Naive thymus-derived CD8-positive, alpha-beta T cell (primary cell): ENCODE results near the gene TEAD3. TPM values are rescaled to one million over a fixed set of nuclear protein-coding genes. Genes with fewer than 3 reads are reported as not detected.

ENCODE experiments used
- ATAC-seq, 2 donors: fragments of 150-1000 bp; cut with Tn5 transposase in 1 of 2; sonication (Bioruptor Pico), chemical (Tn5 transposase) in 1 of 2; 1 replicate in 1 of 2; 2 replicates in 1 of 2; pipeline ENCODE4 v1.10.0; 2021; ENCODE audit warnings: mild to moderate bottlenecking in 2 of 2, moderate library complexity in 2 of 2
- POLR2A ChIA-PET: fragments of 350-600 bp; sonication (Branson Sonifier 250); formaldehyde crosslinking; loops from one replicate; lab custom pipeline; 2021; ENCODE audit warnings: antibody characterized with exemption; lab: Charles Lee
- DNase-seq, 10 donors: peaks; one replicate each; pipeline versions ENCODE4 v3.0.0 to v3.0.0-alpha.2; 2020 to 2022
- H3K27ac Mint-ChIP-seq, 10 donors: one replicate each; pipeline ENCODE4 v1.8.0; 2020 to 2022; ENCODE audit warnings: mild to moderate bottlenecking in 10 of 10, mixed read lengths in 10 of 10, moderate library complexity in 4 of 10, inconsistent platforms in 1 of 10
- H3K27me3 Mint-ChIP-seq, 5 donors: one replicate each; pipeline ENCODE4 v1.8.0; 2021 to 2022; ENCODE audit warnings: mixed read lengths in 5 of 5
- H3K36me3 Mint-ChIP-seq, 3 donors: one replicate each; pipeline ENCODE4 v1.8.0; 2020 to 2022; ENCODE audit warnings: mixed read lengths in 3 of 3, mild to moderate bottlenecking in 2 of 3, inconsistent platforms in 1 of 3
- H3K4me1 Mint-ChIP-seq, 4 donors: one replicate each; pipeline ENCODE4 v1.8.0; 2021 to 2022; ENCODE audit warnings: mixed read lengths in 4 of 4
- H3K4me3 Mint-ChIP-seq, 10 donors: one replicate each; pipeline ENCODE4 v1.8.0; 2020 to 2022; ENCODE audit warnings: mild to moderate bottlenecking in 10 of 10, mixed read lengths in 10 of 10, moderate library complexity in 6 of 10, inconsistent platforms in 1 of 10
- H3K9me3 Mint-ChIP-seq, 9 donors: one replicate each; pipeline ENCODE4 v1.8.0; 2020 to 2022; ENCODE audit warnings: mixed read lengths in 9 of 9, mild to moderate bottlenecking in 3 of 9, inconsistent platforms in 1 of 9, moderate library complexity in 1 of 9
- polyA plus RNA-seq, 3 donors: library from polyadenylated mRNA; unstranded; fragments of 300-500 nt; fragmentation: Illumina TruSeq; gene quantifications; one replicate each; pipeline ENCODE4 v1.2.3, GENCODE V29; 2021
- total RNA-seq, 8 experiments: library from RNA in 2 of 8; stranded (reverse) in 2 of 8; gene quantifications; one replicate each; pipeline ENCODE4 v1.2.3 and lab custom pipeline; 2021 to 2026

Gene TEAD3
- total and polyA plus RNA-seq, 5 experiments from 2014 or later: 0.05 to 0.58 (median 0.16) TPM

GRCh38 chr6:35470663-35471120, 26.2 kb downstream of the TEAD3 start:
- Mint-ChIP-seq H3K36me3 (peaks cover 0 to 61% (median 19%) of the 10 kb centered on the region in 3 donors), H3K4me1 (peaks cover 18 to 47% (median 39%) of the 10 kb centered on the region in 4 donors), H3K27me3 (no peaks in the 10 kb centered on the region), H3K27ac (peak overlapping the region; percentile 35 to 99 (median 96)), H3K4me3 (peak overlapping the region; percentile 91 to 99 (median 98)), H3K9me3 (no peaks in the 10 kb centered on the region)
- no peak for ATAC-seq
- DNase-seq: no peak
- POLR2A ChIA-PET: interaction anchor here (0.9 to 1.7 kb wide), 3 partner anchors 9 to 118 kb away, joined by 3 to 10 read pairs (median 4); no protein-coding TSS in a partner anchor

- ATAC-seq: no peak
- Mint-ChIP-seq H3K4me3 (peak overlapping the region; percentile 91 to 99 (median 98)), H3K9me3 (no peaks in the 10 kb centered on the region), H3K27ac (peak overlapping the region; percentile 90 to 99 (median 99)), H3K27me3 (no peaks in the 10 kb centered on the region), H3K4me1 (peaks cover 18 to 47% (median 39%) of the 10 kb centered on the region in 4 donors), H3K36me3 (peaks cover 0 to 61% (median 19%) of the 10 kb centered on the region in 3 donors)
- DNase-seq: peak in 1 of 10 donors; percentile 29
- POLR2A ChIA-PET: interaction anchor here (0.7 to 2.8 kb wide), 8 partner anchors 8 to 776 kb away, joined by 3 to 48 read pairs (median 8); partner anchors contain the start of gene FANCE
These were observed 26.9 kb downstream of the TEAD3 start for GRCh38 chr6:35469751-35470662.

- H3K4me3 Mint-ChIP-seq: peak overlapping the region; percentile 91 to 99 (median 98)
- H3K36me3 Mint-ChIP-seq: peaks cover 0 to 64% (median 19%) of the 10 kb centered on the region in 3 donors
- no peaks in the 10 kb centered on the region for H3K9me3 Mint-ChIP-seq
- ATAC-seq (peak in 1 of 2 donors; percentile 24), DNase-seq (peak in 1 of 10 donors; percentile 37)
- peak overlapping the region; percentile 90 to 99 (median 99) for H3K27ac Mint-ChIP-seq
- POLR2A ChIA-PET: interaction anchor here (0.6 to 4.8 kb wide), 23 partner anchors 9 to 775 kb away, joined by 3 to 48 read pairs (median 6); partner anchors contain the start of genes ARMC12, DEF6, FANCE and PPARD
- H3K4me1 Mint-ChIP-seq: peaks cover 18 to 47% (median 39%) of the 10 kb centered on the region in 4 donors
- H3K27me3 Mint-ChIP-seq: no peaks in the 10 kb centered on the region
These were observed 27.7 kb downstream of the TEAD3 start for GRCh38 chr6:35468980-35469750.

- peaks cover 0 to 66% (median 22%) of the 10 kb centered on the region in 3 donors for H3K36me3 Mint-ChIP-seq
- POLR2A ChIA-PET: interaction anchor here (0.6 to 4.8 kb wide), 29 partner anchors 9 to 674 kb away, joined by 3 to 48 read pairs (median 5); partner anchors contain the start of genes ARMC12, DEF6, FANCE and PPARD
- ATAC-seq (peak; percentile 83 to 86), DNase-seq (peak; percentile 93 to 99 (median 96))
- peaks cover 18 to 43% (median 39%) of the 10 kb centered on the region in 4 donors for H3K4me1 Mint-ChIP-seq
- no peaks in the 10 kb centered on the region for H3K9me3 Mint-ChIP-seq
- peak within 1 kb of the TSS; percentile 90 to 99 (median 99) for H3K27ac Mint-ChIP-seq
- H3K4me3 Mint-ChIP-seq: peak within 1 kb of the TSS; percentile 91 to 99 (median 98)
- no peaks in the 10 kb centered on the region for H3K27me3 Mint-ChIP-seq
These were observed 28.5 kb downstream of the TEAD3 start, which contains the start of gene RPL10A for GRCh38 chr6:35468181-35468979. RPL10A (plus strand) TSS chr6:35468401; CDS start chr6:35468435, 34 bp downstream.

- no peak overlapping the region for H3K27ac Mint-ChIP-seq
- no peak overlapping the region for H3K4me3 Mint-ChIP-seq
- DNase-seq (no peak), ATAC-seq (no peak)
- H3K27me3 Mint-ChIP-seq: no peaks in the 10 kb centered on the region
- POLR2A ChIA-PET: interaction anchor here (1.5 to 4.8 kb wide), 3 partner anchors 13 to 177 kb away, joined by 4 to 47 read pairs (median 12); partner anchors contain the start of genes DEF6 and FANCE
- H3K36me3 Mint-ChIP-seq: peaks cover 0 to 58% (median 23%) of the 10 kb centered on the region in 3 donors
- H3K4me1 Mint-ChIP-seq: peaks cover 16 to 27% (median 22%) of the 10 kb centered on the region in 4 donors
- no peaks in the 10 kb centered on the region for H3K9me3 Mint-ChIP-seq
These were observed 31.2 kb downstream of the TEAD3 start for GRCh38 chr6:35465646-35466045.

GRCh38 chr6:35463292-35463691, 33.6 kb downstream of the TEAD3 start:
- H3K36me3 Mint-ChIP-seq: peaks cover 0 to 56% (median 13%) of the 10 kb centered on the region in 3 donors
- H3K27me3 Mint-ChIP-seq: no peaks in the 10 kb centered on the region
- no peak overlapping the region for H3K4me3 Mint-ChIP-seq
- H3K9me3 Mint-ChIP-seq: no peaks in the 10 kb centered on the region
- POLR2A ChIA-PET: interaction anchor here (0.6 kb wide), 1 partner anchor 120 kb away, joined by 4 read pairs; no protein-coding TSS in a partner anchor
- H3K4me1 Mint-ChIP-seq: peaks cover 5 to 13% (median 7%) of the 10 kb centered on the region in 4 donors
- DNase-seq (no peak), ATAC-seq (no peak)
- H3K27ac Mint-ChIP-seq: no peak overlapping the region

GRCh38 chr6:35461270-35461669, 35.6 kb downstream of the TEAD3 start:
- DNase-seq (no peak), ATAC-seq (no peak)
- Mint-ChIP-seq H3K9me3 (no peaks in the 10 kb centered on the region), H3K36me3 (peaks cover 0 to 65% (median 14%) of the 10 kb centered on the region in 3 donors), H3K4me1 (peaks cover 0 to 7% (median 1%) of the 10 kb centered on the region in 4 donors), H3K27ac (no peak overlapping the region), H3K27me3 (no peaks in the 10 kb centered on the region), H3K4me3 (peak overlapping the region in 1 of 10 donors; percentile 19)
- POLR2A ChIA-PET: interaction anchor here (0.7 to 0.8 kb wide), 2 partner anchors 10 to 12 kb away, joined by 3 to 4 read pairs; no protein-coding TSS in a partner anchor

GRCh38 chr6:35457907-35458306, 39.0 kb downstream of the TEAD3 start:
- H3K9me3 Mint-ChIP-seq: no peaks in the 10 kb centered on the region
- H3K27ac Mint-ChIP-seq: no peak overlapping the region
- H3K4me3 Mint-ChIP-seq: no peak overlapping the region
- no peaks in the 10 kb centered on the region for H3K27me3 Mint-ChIP-seq
- DNase-seq: no peak
- H3K4me1 Mint-ChIP-seq: peaks cover 9 to 28% (median 21%) of the 10 kb centered on the region in 4 donors
- POLR2A ChIA-PET: interaction anchor here (1.3 kb wide), 1 partner anchor 10 kb away, joined by 3 read pairs; the partner anchor contains the start of gene RPL10A
- peaks cover 0 to 57% (median 15%) of the 10 kb centered on the region in 3 donors for H3K36me3 Mint-ChIP-seq
- ATAC-seq: no peak

GRCh38 chr6:35454391-35455110, 42.3 kb downstream of the TEAD3 start:
- peak overlapping the region in 9 of 10 donors; percentile 9 to 74 (median 43) for H3K4me3 Mint-ChIP-seq
- no peak for ATAC-seq
- H3K9me3 Mint-ChIP-seq: no peaks in the 10 kb centered on the region

GRCh38 chr6:35453236-35453635, 43.6 kb downstream of the TEAD3 start:
- DNase-seq (no peak), ATAC-seq (no peak)
- no peaks in the 10 kb centered on the region for H3K9me3 Mint-ChIP-seq
- H3K4me3 Mint-ChIP-seq: peak overlapping the region; percentile 65 to 85 (median 84)
- POLR2A ChIA-PET: interaction anchor here (0.7 to 6.7 kb wide), 8 partner anchors 13 to 167 kb away, joined by 3 to 51 read pairs (median 3); partner anchors contain the start of genes DEF6 and RPL10A
- peaks cover 14 to 54% (median 42%) of the 10 kb centered on the region in 4 donors for H3K4me1 Mint-ChIP-seq
- H3K36me3 Mint-ChIP-seq: peaks cover 0 to 21% (median 9%) of the 10 kb centered on the region in 3 donors
- peak overlapping the region in 5 of 10 donors; percentile 26 to 83 (median 74) for H3K27ac Mint-ChIP-seq
- no peaks in the 10 kb centered on the region for H3K27me3 Mint-ChIP-seq

More at GRCh38 chr6:35454391-35455110, 42.3 kb downstream of the TEAD3 start:
- Mint-ChIP-seq H3K36me3 (peaks cover 0 to 32% (median 9%) of the 10 kb centered on the region in 3 donors), H3K27ac (peak overlapping the region in 2 of 10 donors; percentile 29 to 33), H3K4me1 (peaks cover 14 to 49% (median 40%) of the 10 kb centered on the region in 4 donors), H3K27me3 (no peaks in the 10 kb centered on the region)
- POLR2A ChIA-PET: interaction anchor here (0.9 to 6.0 kb wide), 4 partner anchors 12 to 157 kb away, joined by 3 to 48 read pairs (median 4); partner anchors contain the start of genes DEF6 and RPL10A
- DNase-seq: no peak
